Glutamatergic neuron (in vitro differentiated cells): ENCODE data around the gene RAMAC. TPM values are rescaled to one million over a fixed set of nuclear protein-coding genes. Genes with fewer than 3 reads are reported as not detected.
"Not testable (repeated sequence)": the region's sequence is repeated elsewhere in the genome, so short reads cannot be mapped to it uniquely, and the experiment has no call there.

Experiments
- DNase-seq: peaks from one replicate; pipeline ENCODE4 v3.0.0; 2022
- H3K27ac Mint-ChIP-seq: one replicate; pipeline ENCODE4 v1.8.0; 2020; ENCODE audit warnings: mild to moderate bottlenecking, mixed read lengths, inconsistent platforms; ENCODE audit not compliant: unreplicated experiment
- H3K27me3 Mint-ChIP-seq: one replicate; pipeline ENCODE4 v1.8.0; 2020; ENCODE audit warnings: mild to moderate bottlenecking, moderate library complexity, mixed read lengths, inconsistent platforms; ENCODE audit not compliant: unreplicated experiment
- H3K36me3 Mint-ChIP-seq: one replicate; pipeline ENCODE4 v1.8.0; 2020; ENCODE audit warnings: mild to moderate bottlenecking, mixed read lengths, inconsistent platforms; ENCODE audit not compliant: unreplicated experiment
- H3K4me1 Mint-ChIP-seq: one replicate; pipeline ENCODE4 v1.8.0; 2020; ENCODE audit warnings: mild to moderate bottlenecking, low read depth, mixed read lengths, inconsistent platforms; ENCODE audit not compliant: unreplicated experiment
- H3K4me3 Mint-ChIP-seq: one replicate; pipeline ENCODE4 v1.8.0; 2020; ENCODE audit warnings: mild to moderate bottlenecking, mixed read lengths, inconsistent platforms; ENCODE audit not compliant: unreplicated experiment
- H3K9me3 Mint-ChIP-seq: one replicate; pipeline ENCODE4 v1.8.0; 2020; ENCODE audit warnings: mild to moderate bottlenecking, moderate library complexity, mixed read lengths, inconsistent platforms; ENCODE audit not compliant: unreplicated experiment
- CTCF ChIP-seq: fragments of 200-600 bp; sonication (generic); IDR thresholded peaks from one replicate; pipeline ENCODE4 v1.5.0; 2021; ENCODE audit not compliant: partially characterized antibody, unreplicated experiment
- long read RNA-seq: library from polyadenylated mRNA; unstranded; transcript quantifications from one replicate; pipeline ENCODE4 v2.0.0, GENCODE V29; 2020; ENCODE audit not compliant: unreplicated experiment
- total RNA-seq: library from RNA; stranded (reverse); fragmentation: NEBNext Ultra II Directional; extraction: Animal tissue kit (Norgen Biotek cat#: 25700); gene quantifications from one replicate; pipeline ENCODE4 v1.2.1, GENCODE V29; 2021; ENCODE audit not compliant: unreplicated experiment

RAMAC gene
- total RNA-seq: 38.2 TPM
- long read RNA-seq, transcript RAMAC-201 (4 exons, 1,568 nt): major isoform, 43 of 49 reads
- long read RNA-seq, partial matches to known transcripts: 0 of 49 reads
- long read RNA-seq, other reads (novel, unspliced or antisense): 6 of 49 reads

- H3K9me3 Mint-ChIP-seq: peaks cover 2% of the 10 kb centered on the region
- H3K27me3 Mint-ChIP-seq: peaks cover 4% of the 10 kb centered on the region
- peaks cover 8% of the 10 kb centered on the region for H3K4me1 Mint-ChIP-seq
- peak; percentile 82 for DNase-seq
- peak within 1 kb of the TSS; percentile 96 for H3K4me3 Mint-ChIP-seq
- H3K27ac Mint-ChIP-seq: peak within 1 kb of the TSS; percentile 99
- TF ChIP-seq CTCF: no peak
- no peaks in the 10 kb centered on the region for H3K36me3 Mint-ChIP-seq
Observed at GRCh38 chr15:82985688-82986441, at the start of gene RAMAC. Gene RAMAC (plus strand): TSS chr15:82986210. CDS start chr15:82989019, 2,809 bp downstream.

GRCh38 chr15:82936966-82937711 lies 48.9 kb upstream of the RAMAC start:
- Mint-ChIP-seq H3K27ac (no peak overlapping the region), H3K4me1 (peaks cover 7% of the 10 kb centered on the region)

GRCh38 chr15:82937712-82938058 lies 48.3 kb upstream of the RAMAC start:
- Mint-ChIP-seq H3K36me3 (peaks cover 5% of the 10 kb centered on the region), H3K4me1 (peaks cover 7% of the 10 kb centered on the region), H3K4me3 (no peak overlapping the region), H3K27ac (no peak overlapping the region), H3K9me3 (no peaks in the 10 kb centered on the region), H3K27me3 (peaks cover 7% of the 10 kb centered on the region)
- no peak for TF ChIP-seq CTCF
- DNase-seq: no peak

More at GRCh38 chr15:82936966-82937711, 48.9 kb upstream of the RAMAC start:
- H3K27me3 Mint-ChIP-seq: peaks cover 7% of the 10 kb centered on the region
- DNase-seq: no peak
- no peak for TF ChIP-seq CTCF
- no peak overlapping the region for H3K4me3 Mint-ChIP-seq
- no peaks in the 10 kb centered on the region for H3K9me3 Mint-ChIP-seq
- peaks cover 5% of the 10 kb centered on the region for H3K36me3 Mint-ChIP-seq

GRCh38 chr15:82939678-82940077 lies 46.3 kb upstream of the RAMAC start:
- DNase-seq, H3K9me3 Mint-ChIP-seq, H3K4me3 Mint-ChIP-seq, H3K27ac Mint-ChIP-seq, H3K36me3 Mint-ChIP-seq, H3K4me1 Mint-ChIP-seq, H3K27me3 Mint-ChIP-seq: not testable (repeated sequence)

GRCh38 chr15:82942691-82943090 lies 43.3 kb upstream of the RAMAC start:
- peaks cover 5% of the 10 kb centered on the region for H3K36me3 Mint-ChIP-seq
- H3K27ac Mint-ChIP-seq: no peak overlapping the region
- H3K27me3 Mint-ChIP-seq: peaks cover 2% of the 10 kb centered on the region
- no peak for DNase-seq
- H3K9me3 Mint-ChIP-seq: no peaks in the 10 kb centered on the region
- TF ChIP-seq CTCF: no peak
- H3K4me3 Mint-ChIP-seq: no peak overlapping the region
- H3K4me1 Mint-ChIP-seq: no peaks in the 10 kb centered on the region
